Kidney (tissue), 14 donors: ENCODE data around the gene LIMS2. TPM values are rescaled to one million over a fixed set of nuclear protein-coding genes. Genes with fewer than 3 reads are reported as not detected.

Experiments
- DNase-seq, 5 donors: peaks; one replicate each; pipeline ENCODE4 v3.0.0-alpha.2; 2013 to 2020
- FAIRE-seq: peaks from 2 replicates; lab custom pipeline; 2012; peaks lifted over from hg19 to GRCh38; lab: Jason Lieb, UNC
- H3K27ac ChIP-seq, 2 donors: one replicate each; pipeline ENCODE4 v1.7.0; 2013; ENCODE audit warnings: low read depth in 2 of 2, low read length in 2 of 2, inconsistent platforms in 1 of 2
- H3K27me3 ChIP-seq: one replicate; pipeline ENCODE4 v1.7.1; 2013; ENCODE audit warnings: low read length, inconsistent platforms; ENCODE audit not compliant: control insufficient read depth, insufficient read depth
- H3K36me3 ChIP-seq, 3 donors: one replicate each; pipeline versions ENCODE4 v1.7.0 to v1.7.1; 2013; ENCODE audit warnings: low read length in 3 of 3, control low read depth in 1 of 3, inconsistent platforms in 1 of 3; ENCODE audit not compliant: insufficient read depth in 3 of 3, control insufficient read depth in 2 of 3
- H3K4me1 ChIP-seq, 3 donors: one replicate each; pipeline versions ENCODE4 v1.7.0 to v1.7.1; 2013; ENCODE audit warnings: low read length in 3 of 3, inconsistent platforms in 1 of 3, low read depth in 1 of 3; ENCODE audit not compliant: control insufficient read depth in 2 of 3, insufficient read depth in 2 of 3
- H3K4me3 ChIP-seq, 3 donors: one replicate each; pipeline versions ENCODE4 v1.7.0 to v1.8.1; 2013; ENCODE audit warnings: low read length in 3 of 3, control low read depth in 1 of 3, inconsistent platforms in 1 of 3
- H3K9ac ChIP-seq, 3 donors: one replicate each; pipeline versions ENCODE4 v1.7.0 to v1.7.1; 2013; ENCODE audit warnings: low read length in 3 of 3, control low read depth in 1 of 3, inconsistent platforms in 1 of 3
- H3K9me3 ChIP-seq, 3 donors: one replicate each; pipeline versions ENCODE4 v1.7.0 to v1.7.1; 2013; ENCODE audit warnings: low read length in 3 of 3, control low read depth in 1 of 3, inconsistent platforms in 1 of 3; ENCODE audit not compliant: control insufficient read depth in 2 of 3, insufficient read depth in 1 of 3
- intact Hi-C: fragments of 100-400 bp; cut with DNase I; formaldehyde crosslinking; loops from one replicate; pipeline ENCODE4 v1.11.1; 2022
- polyA plus RNA-seq: library from polyadenylated mRNA; stranded (reverse); fragments of 350-450 nt; fragmentation: Illumina TruSeq; extraction: RNeasy Lipid Tissue Mini Kit (QIAGEN cat#74804); gene quantifications from one replicate; pipeline ENCODE4 v1.2.3, GENCODE V29; 2014; ENCODE audit warnings: low read depth, low replicate concordance; ENCODE audit not compliant: insufficient read depth
- total RNA-seq: library from RNA; stranded (reverse); fragmentation: NEBNext Ultra II Directional; extraction: Animal tissue kit (Norgen Biotek cat#: 25700); gene quantifications from one replicate; pipeline ENCODE4 v1.2.1, GENCODE V29; 2021
- TF ChIP-seq, protein P1 (sequence below): IDR thresholded peaks from 3 replicates; pipeline ENCODE4 v1.5.1; 2012; ENCODE audit warnings: mild to moderate bottlenecking, moderate library complexity, borderline replicate concordance; ENCODE audit not compliant: insufficient read depth; ENCODE audit errors: extremely low read depth
- donor health status: control.
- donor health status: control.
- donor health status: control.
- donor health status: control.
- donor health status: control.
- donor health status: DM: yes; HTN: yes; CAD: no.
- donor health status: Normal renal cell carcinoma (clear cell type).

LIMS2 gene
- total and polyA plus RNA-seq, 2 donors from 2014 or later = 101 to 107 TPM

DNA sequence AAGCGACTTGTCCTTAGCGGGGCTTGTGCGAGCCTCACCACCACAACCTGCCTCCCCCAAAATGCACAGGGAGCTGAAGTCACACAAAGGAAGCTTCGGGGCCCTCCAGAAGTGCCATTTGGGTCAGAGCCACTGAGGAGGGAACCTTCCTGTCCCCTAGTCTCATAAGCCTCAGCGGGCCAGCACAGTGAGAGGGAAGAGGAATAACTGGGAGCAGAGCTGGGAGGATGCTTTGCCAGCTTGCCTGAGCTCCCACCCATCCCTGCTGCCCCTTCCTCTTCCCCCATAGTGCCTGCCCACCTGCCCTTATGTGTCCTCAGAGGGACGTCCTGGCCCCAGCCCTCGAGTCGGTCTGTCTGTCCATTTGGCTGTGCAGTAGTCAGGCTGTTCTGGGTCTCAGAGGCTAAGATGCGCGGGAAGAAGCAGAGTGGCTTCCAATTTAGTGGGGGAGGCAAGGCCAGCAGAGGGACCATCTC lies 81.2 kb downstream of the LIMS2 start:
- peaks cover 0 to 3% (median 0%) of the 10 kb centered on the region in 3 donors for H3K36me3 ChIP-seq
- H3K4me3 ChIP-seq = no peak overlapping the region
- DNase-seq = no peak
- intact Hi-C loops = no loop called here
- H3K9ac ChIP-seq = no peak overlapping the region
- no peaks in the 10 kb centered on the region for H3K4me1 ChIP-seq
- no peaks in the 10 kb centered on the region for H3K27me3 ChIP-seq
- no peaks in the 10 kb centered on the region for H3K9me3 ChIP-seq
- no peak for FAIRE-seq
- TF ChIP-seq, protein P1, sequence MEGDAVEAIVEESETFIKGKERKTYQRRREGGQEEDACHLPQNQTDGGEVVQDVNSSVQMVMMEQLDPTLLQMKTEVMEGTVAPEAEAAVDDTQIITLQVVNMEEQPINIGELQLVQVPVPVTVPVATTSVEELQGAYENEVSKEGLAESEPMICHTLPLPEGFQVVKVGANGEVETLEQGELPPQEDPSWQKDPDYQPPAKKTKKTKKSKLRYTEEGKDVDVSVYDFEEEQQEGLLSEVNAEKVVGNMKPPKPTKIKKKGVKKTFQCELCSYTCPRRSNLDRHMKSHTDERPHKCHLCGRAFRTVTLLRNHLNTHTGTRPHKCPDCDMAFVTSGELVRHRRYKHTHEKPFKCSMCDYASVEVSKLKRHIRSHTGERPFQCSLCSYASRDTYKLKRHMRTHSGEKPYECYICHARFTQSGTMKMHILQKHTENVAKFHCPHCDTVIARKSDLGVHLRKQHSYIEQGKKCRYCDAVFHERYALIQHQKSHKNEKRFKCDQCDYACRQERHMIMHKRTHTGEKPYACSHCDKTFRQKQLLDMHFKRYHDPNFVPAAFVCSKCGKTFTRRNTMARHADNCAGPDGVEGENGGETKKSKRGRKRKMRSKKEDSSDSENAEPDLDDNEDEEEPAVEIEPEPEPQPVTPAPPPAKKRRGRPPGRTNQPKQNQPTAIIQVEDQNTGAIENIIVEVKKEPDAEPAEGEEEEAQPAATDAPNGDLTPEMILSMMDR = no peak
- no peak overlapping the region for H3K27ac ChIP-seq

DNA sequence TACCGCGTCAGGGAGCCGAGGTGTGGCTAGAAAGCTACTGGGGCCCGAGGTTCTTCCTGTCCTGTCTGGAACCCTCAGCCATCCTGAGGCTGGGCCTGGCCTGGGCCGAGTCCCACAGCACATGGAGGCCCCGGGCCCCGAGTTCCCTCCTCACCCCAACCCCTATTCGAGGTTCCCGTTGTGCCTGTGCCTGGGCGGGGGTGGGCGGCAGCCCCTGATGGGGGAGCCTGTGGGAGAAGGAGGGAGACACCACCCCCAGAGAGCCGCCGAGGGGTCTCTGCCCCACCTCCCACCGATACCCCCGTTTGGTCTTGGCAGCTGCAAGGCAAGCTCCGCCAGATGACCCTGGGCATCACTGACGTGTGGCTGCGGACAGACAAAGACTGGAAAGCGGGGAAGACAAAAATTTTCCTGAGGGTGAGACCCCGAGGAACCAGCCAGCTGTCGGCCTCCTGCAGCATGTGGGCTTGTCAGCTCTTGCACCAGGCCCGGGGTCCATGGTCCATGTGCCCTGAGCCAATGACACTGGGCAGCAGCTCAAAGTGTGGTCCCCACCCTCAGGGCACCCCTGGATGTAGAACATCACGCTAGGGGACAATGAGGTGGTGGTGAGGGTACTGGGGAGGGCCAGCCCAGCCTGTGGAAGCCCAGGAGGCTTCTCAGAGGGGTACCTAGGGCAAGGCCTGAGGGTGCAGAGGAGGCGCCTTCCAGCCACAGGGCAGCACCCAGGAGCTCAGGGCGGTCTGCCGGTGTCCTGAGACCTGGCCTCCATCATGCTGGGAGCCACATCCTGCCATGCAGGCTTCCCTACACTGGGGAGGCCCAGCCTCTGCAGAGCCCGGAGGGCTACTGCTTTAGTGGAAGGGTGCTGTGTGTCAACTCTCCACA lies 81.9 kb downstream of the LIMS2 start:
- Histone ChIP-seq H3K9ac (no peak overlapping the region), H3K9me3 (no peaks in the 10 kb centered on the region), H3K4me1 (no peaks in the 10 kb centered on the region), H3K27ac (no peak overlapping the region), H3K27me3 (no peaks in the 10 kb centered on the region), H3K36me3 (peaks cover 0 to 3% (median 0%) of the 10 kb centered on the region in 3 donors), H3K4me3 (no peak overlapping the region)
- intact Hi-C loops = no loop called here
- no peak for FAIRE-seq
- peak in 1 of 5 donors; percentile 6 for DNase-seq
- TF ChIP-seq, protein P1 = no peak

DNA sequence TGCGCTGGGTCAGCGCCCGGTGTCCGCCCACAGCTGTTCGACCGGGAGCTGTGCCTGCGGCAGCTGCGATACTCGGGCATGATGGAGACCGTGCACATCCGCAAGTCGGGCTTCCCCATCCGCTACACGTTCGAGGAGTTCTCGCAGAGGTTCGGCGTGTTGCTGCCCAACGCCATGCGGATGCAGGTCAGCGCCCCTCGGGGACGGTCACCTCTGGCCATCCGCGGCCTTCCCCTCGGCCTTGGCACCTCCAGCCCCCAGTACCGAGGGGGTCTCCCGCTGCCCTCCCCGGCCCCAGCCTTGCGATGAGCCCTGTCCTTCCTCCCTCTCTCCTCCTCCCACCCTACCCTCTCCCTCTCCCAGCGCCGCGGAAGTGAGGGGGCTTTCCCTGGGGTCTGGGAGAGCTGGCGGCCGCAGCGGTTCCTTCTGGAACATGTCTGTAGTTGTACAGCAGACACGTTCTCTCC lies 82.5 kb downstream of the LIMS2 start:
- Histone ChIP-seq H3K4me1 (no peaks in the 10 kb centered on the region), H3K4me3 (no peak overlapping the region), H3K27ac (no peak overlapping the region), H3K9ac (no peak overlapping the region), H3K27me3 (no peaks in the 10 kb centered on the region), H3K36me3 (peaks cover 0 to 3% (median 0%) of the 10 kb centered on the region in 3 donors), H3K9me3 (no peaks in the 10 kb centered on the region)
- intact Hi-C loops = no loop called here
- FAIRE-seq (no peak), DNase-seq (peak in 1 of 5 donors; percentile 7)
- TF ChIP-seq, protein P1 = no peak
